Endodermal cell (in vitro differentiated cells): ENCODE data around the gene IFNL3. TPM values are rescaled to one million over a fixed set of nuclear protein-coding genes. Genes with fewer than 3 reads are reported as not detected.
A peak's percentile ranks its signal among the peaks of the same experiment; 100 is the strongest.
"Not testable (repeated sequence)": the region's sequence is repeated elsewhere in the genome, so short reads cannot be mapped to it uniquely, and the experiment has no call there.

Source experiments
- DNase-seq: peaks from one replicate; pipeline ENCODE4 v3.0.0-alpha.2; 2017
- H3K27ac ChIP-seq: 2 replicates; pipeline ENCODE4 v1.5.1; 2013; ENCODE audit warnings: mild to moderate bottlenecking, low read depth, low read length, moderate library complexity
- H3K27me3 ChIP-seq: 2 replicates; pipeline ENCODE4 v1.6.1; 2013; ENCODE audit warnings: mild to moderate bottlenecking, low read length, moderate library complexity; ENCODE audit not compliant: insufficient read depth, control insufficient read depth, poor library complexity, severe bottlenecking
- H3K36me3 ChIP-seq: 2 replicates; pipeline ENCODE4 v1.7.0; 2013; ENCODE audit warnings: mild to moderate bottlenecking, low read length, moderate library complexity; ENCODE audit not compliant: control insufficient read depth, insufficient read depth
- H3K4me1 ChIP-seq: one replicate; pipeline ENCODE4 v1.7.0; 2013; ENCODE audit warnings: low read length; ENCODE audit not compliant: control insufficient read depth, insufficient read depth
- H3K4me3 ChIP-seq: 2 replicates; pipeline ENCODE4 v1.5.1; 2013; ENCODE audit warnings: mild to moderate bottlenecking, low read length, moderate library complexity
- H3K9ac ChIP-seq: 2 replicates; pipeline ENCODE4 v1.6.1; 2013; ENCODE audit warnings: mild to moderate bottlenecking, low read length, moderate library complexity; ENCODE audit not compliant: poor library complexity, severe bottlenecking; ENCODE audit errors: extremely low read depth
- H3K9me3 ChIP-seq: 2 replicates; pipeline ENCODE4 v1.6.1; 2013; ENCODE audit warnings: mild to moderate bottlenecking, low read length, moderate library complexity; ENCODE audit not compliant: control insufficient read depth
- H3K27ac Mint-ChIP-seq: 2 replicates; pipeline ENCODE4 v1.8.0; 2020; ENCODE audit warnings: mixed read lengths
- H3K27me3 Mint-ChIP-seq: 2 replicates; pipeline ENCODE4 v1.8.0; 2021; ENCODE audit warnings: mild to moderate bottlenecking, mixed read lengths; ENCODE audit not compliant: insufficient read depth
- H3K36me3 Mint-ChIP-seq: 2 replicates; pipeline ENCODE4 v1.8.0; 2020; ENCODE audit warnings: low read depth, mixed read lengths
- H3K4me1 Mint-ChIP-seq: 2 replicates; pipeline ENCODE4 v1.8.0; 2020; ENCODE audit warnings: mixed read lengths
- H3K4me3 Mint-ChIP-seq: 2 replicates; pipeline ENCODE4 v1.8.0; 2020; ENCODE audit warnings: mild to moderate bottlenecking, moderate library complexity, mixed read lengths
- H3K9me3 Mint-ChIP-seq: 2 replicates; pipeline ENCODE4 v1.8.0; 2020; ENCODE audit warnings: mild to moderate bottlenecking, mixed read lengths
- CTCF ChIP-seq: fragments of 200-600 bp; sonication (generic); conservative IDR thresholded peaks from 2 replicates; pipeline ENCODE4 v1.5.0; 2021; ENCODE audit warnings: antibody characterized with exemption, mild to moderate bottlenecking
- WGBS, 2 experiments: methylation state at CpG; one replicate each; pipeline versions ENCODE4 v1.1.5 to v1.1.7; 2013; ENCODE audit warnings: missing lambda C conversion rate in 2 of 2, mixed read lengths in 1 of 2; ENCODE audit not compliant: insufficient coverage in 1 of 2, insufficient read length in 1 of 2; 5-methylcytosine and 5-hydroxymethylcytosine counted together
- total RNA-seq, 2 donors: library from RNA; stranded (reverse); fragmentation: NEBNext Ultra II Directional in 1 of 2; extraction: Animal tissue kit (Norgen Biotek cat#: 25700) in 1 of 2; gene quantifications; 2 replicates in 1 of 2; 3 replicates in 1 of 2; pipeline ENCODE4 v1.2.1, GENCODE V29; 2021

The IFNL3 gene
- total RNA-seq, 2 donors from 2014 or later = not detected

GRCh38 chr19:39245166-39245565, 360 bp upstream of the IFNL3 start:
- DNase-seq, H3K4me3 Mint-ChIP-seq, H3K27ac Mint-ChIP-seq, H3K9me3 Mint-ChIP-seq, H3K36me3 Mint-ChIP-seq, H3K36me3 ChIP-seq, H3K27ac ChIP-seq, H3K9ac ChIP-seq, H3K4me1 ChIP-seq, H3K4me3 ChIP-seq, H3K4me1 Mint-ChIP-seq, H3K9me3 ChIP-seq: not testable (repeated sequence)
- H3K27me3 Mint-ChIP-seq = peaks cover 69% of the 10 kb centered on the region
- peaks cover 42% of the 10 kb centered on the region for H3K27me3 ChIP-seq
- WGBS, 2 experiments = no CpG with 5 or more reads among the region's 1 CpG
- peak; percentile 27 for TF ChIP-seq CTCF

- peaks cover 67% of the 10 kb centered on the region for H3K27me3 Mint-ChIP-seq
- not testable (repeated sequence) for H3K9me3 ChIP-seq, H3K27ac ChIP-seq, H3K36me3 Mint-ChIP-seq, DNase-seq, H3K4me1 Mint-ChIP-seq, H3K36me3 ChIP-seq, H3K9ac ChIP-seq, H3K4me3 Mint-ChIP-seq, H3K4me3 ChIP-seq, H3K4me1 ChIP-seq, H3K27ac Mint-ChIP-seq, H3K9me3 Mint-ChIP-seq
- H3K27me3 ChIP-seq = peaks cover 31% of the 10 kb centered on the region
- 91% methylated on average over 7 to 12 of the region's 13 CpGs for WGBS, 2 experiments
Observed at GRCh38 chr19:39243741-39244140, 1.1 kb downstream of the IFNL3 start.

GRCh38 chr19:39240421-39240820, 4.4 kb downstream of the IFNL3 start:
- Mint-ChIP-seq H3K27ac (no peak overlapping the region), H3K4me3 (no peak overlapping the region), H3K27me3 (peaks cover 65% of the 10 kb centered on the region), H3K9me3 (no peaks in the 10 kb centered on the region), H3K4me1 (no peaks in the 10 kb centered on the region), H3K36me3 (no peaks in the 10 kb centered on the region)
- WGBS, 2 experiments = 91 to 93% methylated on average over 7 of the region's 7 CpGs
- Histone ChIP-seq H3K36me3 (no peaks in the 10 kb centered on the region), H3K27me3 (peaks cover 6% of the 10 kb centered on the region), H3K4me1 (no peaks in the 10 kb centered on the region), H3K27ac (no peak overlapping the region), H3K9ac (no peak overlapping the region), H3K4me3 (no peak overlapping the region), H3K9me3 (no peaks in the 10 kb centered on the region)
- no peak for TF ChIP-seq CTCF
- no peak for DNase-seq

GRCh38 chr19:39238944-39239343, 5.9 kb downstream of the IFNL3 start:
- H3K27me3 Mint-ChIP-seq = peaks cover 58% of the 10 kb centered on the region
- H3K36me3 ChIP-seq = no peaks in the 10 kb centered on the region
- H3K9me3 Mint-ChIP-seq = no peaks in the 10 kb centered on the region
- H3K27ac Mint-ChIP-seq = no peak overlapping the region
- no peak overlapping the region for H3K4me3 Mint-ChIP-seq
- H3K4me3 ChIP-seq = no peak overlapping the region
- no peaks in the 10 kb centered on the region for H3K36me3 Mint-ChIP-seq
- no peak for TF ChIP-seq CTCF
- DNase-seq = no peak
- 87 to 88% methylated on average over 5 to 6 of the region's 6 CpGs for WGBS, 2 experiments
- no peak overlapping the region for H3K27ac ChIP-seq
- H3K4me1 ChIP-seq = no peaks in the 10 kb centered on the region
- H3K4me1 Mint-ChIP-seq = no peaks in the 10 kb centered on the region
- H3K9me3 ChIP-seq = no peaks in the 10 kb centered on the region
- no peak overlapping the region for H3K9ac ChIP-seq
- H3K27me3 ChIP-seq = peaks cover 11% of the 10 kb centered on the region
